GM13977 (cell line): ENCODE data around the gene PTPRK.

ENCODE experiments used
- DNase-seq: peaks from one replicate; pipeline ENCODE4 v3.0.0; 2012; ENCODE audit warnings: low spot score
- CTCF ChIP-seq: IDR thresholded peaks from 2 replicates; pipeline ENCODE4 v1.5.1; 2012; ENCODE audit warnings: mild to moderate bottlenecking, control low read depth; ENCODE audit not compliant: insufficient read depth; ENCODE audit errors: extremely low read depth, missing control alignments
- in situ Hi-C: fragments of 300-500 bp; cut with MboI; formaldehyde crosslinking; loops from one replicate; pipeline ENCODE4 v1.12.0; 2022; ENCODE audit warnings: low sequenced_read_pairs, low pct_unique_long_range_greater_than_20kb, mixed read lengths, inconsistent platforms; ENCODE audit not compliant: unreplicated experiment

The PTPRK gene

DNA sequence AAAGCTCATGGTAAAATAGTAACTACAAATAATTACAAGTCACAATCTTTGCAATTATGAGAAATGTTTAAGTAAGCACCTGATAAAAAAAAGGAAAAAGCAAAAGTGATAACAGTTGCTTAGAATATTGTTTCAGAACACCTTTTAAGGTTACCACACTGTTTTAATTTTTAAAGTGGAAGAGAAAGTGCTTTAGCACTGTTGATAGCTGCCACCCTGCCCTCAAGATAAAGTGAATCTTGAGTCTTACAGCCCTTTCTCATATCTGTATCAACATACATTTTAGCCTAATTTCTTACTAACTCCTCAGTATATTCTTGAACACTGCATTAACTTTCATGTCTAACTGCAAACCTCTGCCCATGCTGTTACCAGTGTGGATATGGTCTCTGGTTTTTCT is 492.2 kb downstream of the PTPRK start:
- DNase-seq: no peak
- in situ Hi-C loops: no loop called here
- no peak for TF ChIP-seq CTCF

DNA sequence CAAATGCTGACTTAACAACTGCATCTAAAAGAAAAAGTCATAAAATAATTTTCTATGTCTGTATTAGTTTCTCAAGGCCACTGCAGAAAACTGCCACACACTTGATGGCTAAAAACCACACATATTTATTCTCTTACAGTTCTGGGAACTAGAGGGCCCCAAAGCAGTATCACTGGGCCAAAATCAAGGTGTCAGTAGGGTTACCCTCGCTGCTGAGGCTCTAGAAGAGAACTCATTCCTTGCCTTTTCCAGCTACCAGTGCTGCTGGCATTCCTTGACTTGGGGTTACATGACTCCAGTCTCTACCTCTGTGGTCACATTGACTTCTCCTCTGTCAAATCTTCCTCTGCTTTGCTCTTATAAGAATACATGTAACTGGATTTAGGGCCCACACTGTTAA is 494.9 kb downstream of the PTPRK start:
- in situ Hi-C loops: no loop called here
- no peak for TF ChIP-seq CTCF
- no peak for DNase-seq

DNA sequence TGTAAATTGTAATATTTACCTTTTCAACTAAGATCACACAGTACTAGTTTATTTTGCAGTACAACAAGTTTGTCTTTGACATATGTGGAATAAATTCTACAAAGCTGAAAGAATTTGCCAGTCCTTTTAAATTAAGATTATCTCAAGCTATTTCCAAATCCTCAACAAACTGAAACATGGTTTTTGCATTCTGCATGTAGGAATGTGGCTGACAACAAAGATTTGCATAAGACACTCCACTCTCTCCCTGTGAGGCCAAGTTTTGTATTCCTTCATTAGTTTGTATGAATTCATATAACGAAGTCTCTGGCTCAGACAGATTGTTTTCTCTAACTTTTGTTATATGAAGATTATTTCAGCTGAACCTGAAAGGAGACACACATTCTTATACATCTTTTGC is 495.4 kb downstream of the PTPRK start:
- DNase-seq: no peak
- no peak for TF ChIP-seq CTCF
- in situ Hi-C loops: no loop called here

GRCh38 chr6:128024046-128024445 is 496.4 kb downstream of the PTPRK start:
- in situ Hi-C loops: no loop called here
- no peak for TF ChIP-seq CTCF
- DNase-seq: no peak

DNA sequence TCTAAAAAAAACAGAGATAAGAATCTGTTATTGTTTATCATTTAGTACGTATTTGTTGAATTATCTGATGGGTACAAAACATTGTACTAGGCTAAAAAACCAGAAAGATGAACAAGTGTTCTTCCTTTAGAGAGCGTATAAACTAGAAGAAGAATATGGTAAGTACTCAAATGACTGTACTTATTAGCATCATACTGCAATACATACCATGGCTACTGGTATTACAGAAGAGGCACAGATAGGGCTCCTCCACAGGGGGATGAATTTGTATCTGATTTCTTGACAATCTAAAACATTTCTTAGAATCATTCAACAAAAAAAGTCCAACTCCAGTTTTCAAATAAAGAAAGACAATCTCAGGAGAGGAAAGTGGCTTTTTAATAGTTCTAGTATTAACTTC is 501.6 kb downstream of the PTPRK start:
- TF ChIP-seq CTCF: no peak
- DNase-seq: no peak
- in situ Hi-C loops: no loop called here

DNA sequence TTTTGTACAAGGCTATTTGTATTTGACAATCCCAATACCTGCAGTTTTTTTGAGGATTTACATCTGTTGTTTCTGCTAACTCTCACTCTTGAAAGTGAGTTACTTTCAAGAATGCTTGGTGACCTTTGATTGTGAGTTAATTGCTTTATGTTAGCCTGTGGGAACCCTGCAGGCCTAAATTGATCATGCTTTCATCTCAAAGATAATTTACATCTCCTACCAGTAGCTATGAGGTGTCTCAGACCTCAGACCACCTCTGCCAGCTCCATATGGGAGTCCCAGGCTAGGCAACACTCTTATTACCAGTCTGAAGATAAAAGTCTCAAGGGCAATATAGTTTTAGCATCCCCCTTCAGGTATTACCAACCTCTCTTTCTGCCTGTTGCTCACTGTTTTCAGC is 503.1 kb downstream of the PTPRK start:
- no peak for TF ChIP-seq CTCF
- in situ Hi-C loops: no loop called here
- no peak for DNase-seq

DNA sequence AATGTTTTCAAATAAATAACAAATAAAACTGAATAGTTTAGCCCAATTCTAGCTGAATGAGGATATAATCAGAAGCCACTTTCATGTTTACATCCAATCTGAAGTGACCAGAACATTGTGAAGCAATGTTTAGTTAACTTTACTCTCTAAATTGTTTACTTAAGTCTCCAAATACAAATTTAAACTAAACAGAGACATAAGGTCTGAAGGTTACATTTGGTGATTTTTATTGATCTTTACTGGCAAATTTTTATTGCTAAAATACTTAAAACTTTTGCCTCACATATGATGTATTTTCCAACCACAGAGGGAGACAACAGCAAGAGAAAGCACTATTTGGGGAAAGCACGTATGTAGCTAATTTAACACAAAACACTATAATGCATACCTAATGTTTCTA is 512.7 kb downstream of the PTPRK start:
- in situ Hi-C loops: no loop called here
- no peak for TF ChIP-seq CTCF

More for the DNA sequence above, 512.7 kb downstream of the PTPRK start:
- DNase-seq: no peak
